ENCODE measurements around the gene SNAPC1. TPM values are rescaled to one million over a fixed set of nuclear protein-coding genes. Genes with fewer than 3 reads are reported as not detected.
"Not testable (repeated sequence)": the region's sequence is repeated elsewhere in the genome, so short reads cannot be mapped to it uniquely, and the experiment has no call there.

Gene SNAPC1, protein sequence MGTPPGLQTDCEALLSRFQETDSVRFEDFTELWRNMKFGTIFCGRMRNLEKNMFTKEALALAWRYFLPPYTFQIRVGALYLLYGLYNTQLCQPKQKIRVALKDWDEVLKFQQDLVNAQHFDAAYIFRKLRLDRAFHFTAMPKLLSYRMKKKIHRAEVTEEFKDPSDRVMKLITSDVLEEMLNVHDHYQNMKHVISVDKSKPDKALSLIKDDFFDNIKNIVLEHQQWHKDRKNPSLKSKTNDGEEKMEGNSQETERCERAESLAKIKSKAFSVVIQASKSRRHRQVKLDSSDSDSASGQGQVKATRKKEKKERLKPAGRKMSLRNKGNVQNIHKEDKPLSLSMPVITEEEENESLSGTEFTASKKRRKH
- 33.0 and 36.3 TPM in 2 replicates for total RNA-seq (2014; rRNA removed; shearing (Covaris generic))

DNA sequence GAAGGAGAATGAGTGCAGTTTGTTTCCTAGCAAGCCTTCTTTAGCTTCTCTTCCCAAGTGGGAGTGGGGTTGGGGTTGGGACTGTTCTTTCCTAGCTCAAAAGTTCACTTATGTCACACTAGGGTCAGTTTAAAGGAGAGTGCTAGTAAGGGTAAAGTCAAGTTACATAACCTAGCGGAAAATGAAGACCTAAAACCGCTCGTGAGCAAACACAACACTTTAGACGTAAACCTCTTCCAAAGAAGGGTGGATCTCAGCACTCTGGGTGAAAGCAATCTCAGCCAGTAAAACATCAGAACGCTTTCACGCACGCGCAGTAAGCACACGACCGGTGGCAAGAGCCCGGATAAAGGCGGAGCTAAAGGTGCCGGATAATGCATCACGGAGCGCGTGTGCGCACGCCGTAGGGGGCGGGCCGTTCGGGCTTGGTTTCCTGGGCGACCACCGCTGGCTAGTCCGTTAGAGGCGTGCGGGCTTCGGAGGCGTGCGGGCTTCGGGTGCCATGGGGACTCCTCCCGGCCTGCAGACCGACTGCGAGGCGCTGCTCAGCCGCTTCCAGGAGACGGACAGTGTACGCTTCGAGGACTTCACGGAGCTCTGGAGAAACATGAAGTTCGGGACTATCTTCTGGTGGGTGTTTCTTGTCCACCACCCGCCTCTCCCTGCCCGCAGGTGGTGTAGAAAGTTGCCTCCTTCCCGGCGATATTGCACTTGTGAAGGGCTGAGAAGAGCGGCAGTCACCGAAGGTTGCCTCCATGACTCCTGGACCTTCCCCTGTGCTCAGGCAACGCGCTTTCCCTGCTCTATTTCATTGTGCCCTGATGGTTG, at the start of gene SNAPC1:
Gene SNAPC1, plus strand, starts transcription at position 462 of the 828 bp plus-strand sequence. Its CDS starts 41 bp downstream, at position 503.
- peak; percentile 90 for DNase-seq (ENCODE audit: low spot score)

DNA sequence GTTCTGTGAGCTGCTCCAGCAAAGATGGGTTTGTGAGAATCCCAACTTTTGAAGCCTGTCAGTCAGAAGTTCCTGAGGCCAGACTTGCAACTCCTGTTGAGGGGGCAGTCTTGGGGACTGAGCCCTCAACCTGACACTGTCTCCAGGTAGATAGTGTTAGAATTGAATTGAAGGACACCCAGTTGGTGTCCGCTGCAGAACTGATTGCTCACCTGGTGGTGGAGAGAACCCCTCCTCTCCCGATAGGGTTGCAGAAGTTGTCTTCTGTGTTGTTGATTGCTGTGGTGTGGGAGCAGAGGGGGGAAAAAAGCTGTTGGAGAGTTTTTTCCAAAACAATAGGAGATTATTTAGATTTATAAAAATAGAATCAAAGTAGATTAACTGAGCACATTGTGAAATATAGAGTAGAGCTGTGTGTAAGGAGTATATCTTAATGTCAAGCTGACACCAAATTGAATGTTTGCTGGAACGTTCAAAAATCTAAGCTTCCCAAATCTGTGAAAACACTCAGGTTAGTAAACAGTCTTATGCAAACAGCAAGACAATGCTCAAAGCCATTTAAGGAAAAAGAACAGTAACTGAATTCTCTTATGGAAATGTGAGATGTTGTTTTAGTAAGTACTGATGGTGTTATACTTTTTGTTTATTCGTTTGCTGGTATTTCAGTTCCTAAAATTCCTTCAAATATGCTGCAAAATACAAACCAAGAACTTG, 48.3 kb upstream of the SNAPC1 start:
- DNase-seq (ENCODE audit: low spot score) = no peak

DNA sequence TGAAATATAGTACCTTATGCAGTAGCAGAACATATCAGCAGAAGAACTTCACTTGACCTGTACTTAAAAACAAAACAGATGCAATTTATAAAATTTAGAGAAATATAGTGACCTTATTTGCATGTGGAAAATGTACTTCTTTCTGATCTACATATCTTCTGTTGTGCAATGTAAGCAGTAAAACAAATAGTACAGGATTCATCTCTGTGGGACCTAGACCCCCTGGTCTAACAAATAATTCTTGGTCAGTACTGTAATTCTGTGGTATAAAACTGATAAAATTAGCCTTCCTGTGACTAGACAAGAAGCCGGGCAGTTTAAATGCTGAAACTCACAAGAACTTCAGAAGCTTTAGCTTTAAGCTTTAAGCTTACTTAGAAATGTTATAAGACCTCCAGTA, 45.3 kb upstream of the SNAPC1 start:
- no peak for DNase-seq (ENCODE audit: low spot score)

DNA sequence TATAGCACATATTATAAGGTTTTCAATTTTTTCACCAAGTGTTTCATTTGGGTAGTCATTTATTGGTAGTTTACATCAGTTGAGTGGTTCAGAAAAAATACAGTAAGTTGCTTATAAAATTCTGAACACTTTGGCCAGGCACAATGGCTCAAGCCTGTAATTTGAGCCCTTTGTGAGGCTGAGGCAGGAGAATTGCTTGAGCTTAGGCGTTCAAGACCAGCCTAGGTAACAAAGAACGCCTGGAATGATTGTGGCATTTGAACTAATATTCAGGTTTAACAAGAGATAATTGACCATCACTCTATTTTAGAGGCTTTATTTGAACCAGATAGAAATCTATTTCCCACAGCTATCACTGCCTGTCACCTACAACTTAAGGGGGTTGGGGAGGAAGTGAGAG, 44.2 kb upstream of the SNAPC1 start:
- no peak for DNase-seq (ENCODE audit: low spot score)

DNA sequence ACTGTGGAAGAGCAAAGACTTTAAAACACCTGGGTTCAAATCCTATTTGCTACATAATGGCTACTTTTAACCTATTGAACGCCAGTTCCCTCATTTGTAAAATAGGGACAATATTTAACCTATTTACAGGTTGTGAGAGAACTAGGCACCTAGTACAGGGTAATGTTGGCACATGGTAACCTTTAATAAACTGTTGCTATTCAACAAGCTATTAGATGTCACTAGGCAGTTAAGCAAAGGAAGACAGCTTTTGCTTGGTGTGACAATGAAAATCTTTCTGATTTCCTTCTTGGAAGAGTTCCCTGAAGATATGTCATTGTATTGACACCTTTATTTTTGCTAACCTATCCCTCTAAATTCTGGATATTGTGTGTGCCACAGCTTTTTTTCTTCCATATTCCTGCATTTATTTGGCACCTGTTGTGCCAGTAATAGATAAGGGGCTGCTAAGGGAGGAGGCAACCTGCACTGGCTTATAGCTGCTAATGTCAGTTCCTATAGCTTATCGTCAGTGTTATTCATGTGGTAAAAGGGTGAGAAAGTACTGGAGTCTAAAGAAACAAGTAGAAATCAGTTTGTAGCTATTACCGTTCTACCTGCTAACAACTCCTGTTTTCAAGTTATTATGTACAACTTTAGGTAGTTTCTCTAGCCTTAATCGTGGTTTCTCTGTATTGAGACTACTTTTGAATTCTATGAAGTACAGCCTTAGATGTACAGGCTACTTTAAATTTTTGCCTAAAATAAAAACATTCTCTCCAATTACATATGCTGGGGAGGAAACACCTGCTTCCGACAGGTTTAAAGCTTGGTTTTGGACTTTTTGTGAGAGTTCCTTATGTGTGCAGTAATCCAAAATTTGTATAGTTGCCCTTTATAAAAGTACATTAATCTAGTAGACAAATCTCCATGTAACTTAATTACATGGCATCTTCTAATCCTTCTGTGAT, 42.6 kb upstream of the SNAPC1 start:
- no peak for DNase-seq (ENCODE audit: low spot score)

DNA sequence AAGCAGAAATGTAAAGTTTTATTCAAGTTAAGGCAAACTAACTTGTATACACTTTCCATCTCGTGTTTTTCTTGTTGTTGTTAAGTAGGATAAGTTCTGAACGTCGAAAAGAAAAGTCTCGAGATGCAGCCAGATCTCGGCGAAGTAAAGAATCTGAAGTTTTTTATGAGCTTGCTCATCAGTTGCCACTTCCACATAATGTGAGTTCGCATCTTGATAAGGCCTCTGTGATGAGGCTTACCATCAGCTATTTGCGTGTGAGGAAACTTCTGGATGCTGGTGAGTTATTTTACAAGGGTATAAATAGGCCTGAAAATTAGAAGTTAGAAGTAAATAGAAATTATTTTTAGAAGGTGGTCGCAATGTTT, 41.9 kb upstream of the SNAPC1 start:
- peak; percentile 15 for DNase-seq (ENCODE audit: low spot score)

DNA sequence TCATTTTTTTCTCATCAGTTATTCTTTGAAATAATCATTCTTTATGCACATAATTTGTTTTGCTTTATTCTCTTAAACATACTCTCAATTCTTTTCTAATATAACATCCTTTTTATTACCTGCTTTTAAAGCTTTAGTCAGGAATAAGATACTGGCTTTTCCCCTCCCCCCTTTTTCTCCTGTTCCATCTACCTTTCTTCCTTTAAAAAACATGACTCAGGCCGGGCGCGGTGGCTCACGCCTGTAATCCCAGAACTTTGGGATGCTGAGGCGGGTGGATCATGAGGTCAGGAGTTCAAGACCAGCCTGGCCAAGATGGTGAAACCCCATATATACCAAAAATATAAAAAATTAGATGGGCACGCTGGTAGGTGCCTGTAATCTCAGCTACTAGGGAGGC, 41.5 kb upstream of the SNAPC1 start:
- no peak for DNase-seq (ENCODE audit: low spot score)

DNA sequence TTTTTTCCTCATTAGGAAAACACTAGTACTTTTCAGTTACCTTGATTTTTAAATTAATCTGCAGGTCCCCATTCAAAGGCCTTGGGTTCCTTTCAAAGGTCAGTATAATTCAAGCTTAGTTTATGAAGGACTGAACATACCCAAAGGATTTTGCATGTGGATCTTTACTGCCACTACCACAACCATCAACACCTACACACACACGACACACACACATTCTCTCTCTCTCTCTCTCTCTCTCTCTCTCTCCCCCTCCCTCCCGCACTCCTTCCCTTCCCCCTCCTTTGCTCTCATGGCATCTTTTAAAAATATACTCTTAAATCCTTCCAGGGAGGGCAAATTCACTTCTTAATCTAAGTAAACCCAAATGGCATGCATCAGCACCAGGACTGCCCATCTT, 38.1 kb upstream of the SNAPC1 start:
- no peak for DNase-seq (ENCODE audit: low spot score)

DNA sequence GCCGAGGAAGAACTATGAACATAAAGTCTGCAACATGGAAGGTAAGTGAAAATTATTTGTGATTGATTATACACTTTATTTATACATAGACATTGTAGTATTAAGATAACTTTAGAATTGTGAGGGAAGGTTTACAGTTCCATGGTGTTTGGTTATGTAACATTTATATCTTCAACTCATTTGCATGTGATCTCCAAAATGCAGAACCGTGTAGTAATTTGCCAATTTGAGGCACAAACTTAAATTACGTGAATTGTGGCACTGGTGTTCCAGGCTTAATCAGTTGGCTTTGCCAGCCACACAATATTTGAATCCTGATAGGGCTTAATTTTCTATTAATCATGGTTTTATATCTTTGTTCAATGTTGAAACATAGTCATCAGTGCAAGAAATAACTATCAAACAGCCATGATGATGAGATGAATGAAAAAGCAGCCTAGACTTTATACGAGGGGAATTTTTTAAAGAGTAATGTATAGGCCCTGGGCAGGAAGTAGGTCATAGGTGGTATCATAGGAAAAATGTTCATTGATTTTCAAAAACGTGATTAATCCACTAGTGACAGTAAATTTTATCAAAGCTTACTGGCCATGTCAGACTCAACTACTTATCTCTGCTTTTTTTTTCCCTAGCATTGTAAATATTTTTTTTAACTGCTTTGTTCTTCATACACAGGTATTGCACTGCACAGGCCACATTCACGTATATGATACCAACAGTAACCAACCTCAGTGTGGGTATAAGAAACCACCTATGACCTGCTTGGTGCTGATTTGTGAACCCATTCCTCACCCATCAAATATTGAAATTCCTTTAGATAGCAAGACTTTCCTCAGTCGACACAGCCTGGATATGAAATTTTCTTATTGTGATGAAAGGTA, 35.2 kb upstream of the SNAPC1 start:
- DNase-seq (ENCODE audit: low spot score) = no peak

DNA sequence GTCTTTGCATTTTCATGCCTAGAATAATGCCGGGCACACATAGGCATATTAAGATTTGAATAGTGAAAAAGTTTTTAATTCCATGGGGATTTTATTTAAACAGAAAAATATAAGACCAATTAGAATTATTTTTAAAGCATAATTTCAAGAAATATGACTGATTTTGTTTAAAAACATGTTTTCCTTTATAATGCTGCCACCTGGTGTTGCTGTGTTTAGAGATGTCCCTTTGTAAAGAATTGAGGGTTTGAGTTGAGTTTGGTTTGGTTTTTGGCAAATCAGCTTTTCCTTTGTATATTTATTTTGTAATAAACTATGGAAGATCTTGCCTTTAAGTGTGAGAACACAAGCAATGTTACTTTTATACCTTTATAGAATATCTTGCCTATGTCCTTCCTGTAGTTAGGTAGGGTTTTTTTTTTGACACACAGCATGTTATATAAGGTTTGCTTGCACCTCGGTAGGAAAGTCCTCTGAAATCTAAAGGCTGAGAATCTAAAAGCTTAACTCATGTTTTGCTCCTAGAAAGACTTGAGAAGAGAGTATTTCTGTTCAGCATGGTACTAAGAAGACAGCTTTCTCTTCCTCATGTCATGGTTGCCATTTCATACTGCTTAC, 31.4 kb upstream of the SNAPC1 start:
- DNase-seq (ENCODE audit: low spot score) = no peak

DNA sequence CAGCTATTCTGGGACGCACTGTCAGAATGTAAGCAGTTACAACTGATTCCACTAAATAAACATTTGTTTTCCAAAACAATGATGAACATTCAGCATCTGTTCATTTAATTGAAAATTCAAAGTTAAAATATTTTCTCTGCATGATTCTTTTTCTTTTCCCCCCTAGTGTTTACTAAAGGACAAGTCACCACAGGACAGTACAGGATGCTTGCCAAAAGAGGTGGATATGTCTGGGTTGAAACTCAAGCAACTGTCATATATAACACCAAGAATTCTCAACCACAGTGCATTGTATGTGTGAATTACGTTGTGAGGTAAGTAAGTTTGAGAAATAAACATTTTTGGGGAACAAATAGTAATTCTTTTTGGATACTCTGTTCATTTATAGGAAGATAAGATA, 28.2 kb upstream of the SNAPC1 start:
- no peak for DNase-seq (ENCODE audit: low spot score)

DNA sequence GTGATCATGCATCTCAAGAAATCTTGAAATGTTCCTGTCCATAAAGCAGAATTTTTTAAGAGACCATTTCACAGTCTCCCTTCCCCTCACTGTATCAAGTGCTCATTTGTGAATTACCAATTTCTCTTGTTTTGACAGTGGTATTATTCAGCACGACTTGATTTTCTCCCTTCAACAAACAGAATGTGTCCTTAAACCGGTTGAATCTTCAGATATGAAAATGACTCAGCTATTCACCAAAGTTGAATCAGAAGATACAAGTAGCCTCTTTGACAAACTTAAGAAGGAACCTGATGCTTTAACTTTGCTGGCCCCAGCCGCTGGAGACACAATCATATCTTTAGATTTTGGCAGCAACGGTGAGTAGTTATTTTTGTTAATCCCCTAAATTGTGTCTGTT, 25.5 kb upstream of the SNAPC1 start:
- no peak for DNase-seq (ENCODE audit: low spot score)

DNA sequence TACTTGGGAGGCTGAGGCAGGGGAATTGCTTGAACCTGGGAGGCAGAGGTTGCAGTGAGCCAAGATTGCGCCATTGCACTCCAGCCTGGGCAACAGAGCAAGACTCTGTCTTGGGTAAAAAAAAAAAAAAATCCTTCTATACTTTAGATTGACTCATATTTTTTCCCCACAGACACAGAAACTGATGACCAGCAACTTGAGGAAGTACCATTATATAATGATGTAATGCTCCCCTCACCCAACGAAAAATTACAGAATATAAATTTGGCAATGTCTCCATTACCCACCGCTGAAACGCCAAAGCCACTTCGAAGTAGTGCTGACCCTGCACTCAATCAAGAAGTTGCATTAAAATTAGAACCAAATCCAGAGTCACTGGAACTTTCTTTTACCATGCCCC, 24.3 kb upstream of the SNAPC1 start:
- DNase-seq (ENCODE audit: low spot score) = no peak

DNA sequence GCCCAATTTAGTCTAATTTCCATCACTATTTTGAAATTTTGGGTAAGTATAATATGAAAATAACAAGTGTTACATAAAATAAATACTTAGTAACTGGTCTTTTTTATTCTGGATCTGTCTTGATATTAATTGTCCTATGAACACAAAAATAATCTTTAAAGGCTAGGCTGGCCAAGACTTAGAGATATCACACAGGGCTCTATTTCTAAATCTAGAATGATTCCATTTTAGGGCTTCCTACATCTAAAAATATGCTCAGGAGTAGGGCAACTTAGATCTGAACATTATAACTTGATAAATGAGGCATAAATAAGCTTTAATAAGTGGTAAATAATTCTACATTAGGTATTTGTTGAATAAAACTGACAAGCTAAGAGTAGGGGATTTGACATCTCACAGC, 23.1 kb upstream of the SNAPC1 start:
- DNase-seq (ENCODE audit: low spot score) = no peak

DNA sequence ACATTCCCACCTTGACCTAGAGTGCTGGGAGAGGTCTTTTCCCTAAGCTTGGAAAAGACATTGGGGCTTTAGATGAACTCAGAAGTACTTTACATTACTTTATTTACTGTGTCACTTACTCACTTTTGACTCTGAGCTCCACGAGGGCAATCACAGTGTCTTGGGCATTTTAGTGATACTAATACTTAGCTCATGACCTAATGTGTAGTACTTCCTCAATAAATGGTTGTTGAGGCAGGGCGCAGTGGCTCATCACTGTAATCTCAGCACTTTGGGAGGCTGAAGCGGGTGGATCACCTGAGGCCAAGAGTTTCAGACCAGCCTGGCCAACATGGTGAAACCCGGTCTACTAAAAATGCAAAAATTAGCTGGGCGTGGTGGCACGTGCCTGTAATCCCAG, 19.8 kb upstream of the SNAPC1 start:
- no peak for DNase-seq (ENCODE audit: low spot score)

DNA sequence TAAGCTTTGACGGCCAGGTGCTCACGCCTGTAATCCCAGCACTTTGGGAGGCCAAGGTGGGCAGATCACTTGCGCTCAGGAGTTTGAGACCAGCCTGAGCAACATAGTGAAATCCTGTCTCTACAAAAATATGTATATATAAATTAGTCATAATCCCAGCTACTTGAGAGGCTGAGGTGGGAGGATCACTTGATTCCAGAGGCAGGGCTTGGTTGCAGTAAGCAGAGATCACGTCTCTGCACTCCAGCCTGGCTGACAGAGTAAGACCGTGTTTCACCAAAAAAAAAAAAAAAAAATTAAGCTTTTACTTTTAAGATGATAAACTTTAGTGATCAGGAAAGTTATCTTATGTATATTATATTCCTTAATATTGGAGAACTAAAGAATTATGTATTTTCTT, 18.0 kb upstream of the SNAPC1 start:
- DNase-seq (ENCODE audit: low spot score) = no peak

DNA sequence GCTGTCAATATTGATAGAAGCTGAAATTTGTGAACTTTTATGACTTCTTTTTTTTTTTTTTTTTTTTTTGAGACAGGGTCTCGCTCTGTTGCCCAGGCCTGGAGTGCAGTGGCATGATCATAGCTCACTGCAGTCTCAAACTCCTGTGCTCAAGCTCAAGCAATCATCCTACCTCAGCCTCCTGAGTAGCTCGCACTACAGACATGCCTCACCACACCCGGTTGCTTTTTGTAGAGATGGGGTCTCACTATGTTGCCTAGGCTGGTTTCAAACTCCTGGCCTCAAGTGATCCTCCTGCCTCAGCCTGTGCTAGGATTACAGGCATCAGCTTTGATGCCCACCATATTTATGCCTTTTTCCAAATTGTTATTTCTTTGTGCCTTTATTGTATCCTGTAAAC, 15.9 kb upstream of the SNAPC1 start:
- not testable (repeated sequence) for DNase-seq (ENCODE audit: low spot score)

DNA sequence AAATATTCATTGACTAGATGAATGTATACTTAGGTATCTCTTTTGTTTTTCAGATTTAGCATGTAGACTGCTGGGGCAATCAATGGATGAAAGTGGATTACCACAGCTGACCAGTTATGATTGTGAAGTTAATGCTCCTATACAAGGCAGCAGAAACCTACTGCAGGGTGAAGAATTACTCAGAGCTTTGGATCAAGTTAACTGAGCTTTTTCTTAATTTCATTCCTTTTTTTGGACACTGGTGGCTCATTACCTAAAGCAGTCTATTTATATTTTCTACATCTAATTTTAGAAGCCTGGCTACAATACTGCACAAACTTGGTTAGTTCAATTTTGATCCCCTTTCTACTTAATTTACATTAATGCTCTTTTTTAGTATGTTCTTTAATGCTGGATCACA, 15.3 kb upstream of the SNAPC1 start:
- no peak for DNase-seq (ENCODE audit: low spot score)

DNA sequence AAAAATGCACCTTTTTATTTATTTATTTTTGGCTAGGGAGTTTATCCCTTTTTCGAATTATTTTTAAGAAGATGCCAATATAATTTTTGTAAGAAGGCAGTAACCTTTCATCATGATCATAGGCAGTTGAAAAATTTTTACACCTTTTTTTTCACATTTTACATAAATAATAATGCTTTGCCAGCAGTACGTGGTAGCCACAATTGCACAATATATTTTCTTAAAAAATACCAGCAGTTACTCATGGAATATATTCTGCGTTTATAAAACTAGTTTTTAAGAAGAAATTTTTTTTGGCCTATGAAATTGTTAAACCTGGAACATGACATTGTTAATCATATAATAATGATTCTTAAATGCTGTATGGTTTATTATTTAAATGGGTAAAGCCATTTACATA, 14.9 kb upstream of the SNAPC1 start:
- DNase-seq (ENCODE audit: low spot score) = no peak

DNA sequence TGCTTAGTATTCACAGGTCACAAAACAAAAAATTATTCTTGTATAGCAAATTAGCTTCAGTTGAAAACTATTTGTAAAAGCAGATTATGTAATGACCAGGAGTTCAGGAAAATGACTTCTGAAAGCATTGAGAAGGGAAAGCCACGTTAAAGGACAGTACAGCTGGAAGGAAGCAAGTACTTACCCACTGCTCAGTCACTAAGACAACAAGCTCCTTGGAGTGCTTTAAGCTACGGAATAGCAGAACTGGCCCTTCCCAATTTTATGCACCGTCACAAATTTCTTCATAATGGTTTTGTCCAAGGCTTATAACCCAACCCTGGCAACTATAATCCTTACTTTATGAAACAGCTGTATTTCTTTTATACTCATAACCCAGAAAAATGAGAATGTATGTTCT, 13.0 kb upstream of the SNAPC1 start:
- DNase-seq (ENCODE audit: low spot score) = no peak

Data from A172 (cell line).